ENCODE results near the gene ALS2.

- TF ChIP-seq POLR2A (IDR thresholded peaks at IDR 0.05) (no peak), CTCF (IDR thresholded peaks at IDR 0.05) (no peak)
These were observed 106.4 kb downstream of the ALS2 start for GRCh38 chr2:201674298-201674697.
